H54 (cell line): Measurements from ENCODE around the gene DZIP1L.

ENCODE experiments used
- DNase-seq: peaks from one replicate; pipeline ENCODE4 v3.0.0; 2011; ENCODE audit warnings: low spot score, mixed read lengths; ENCODE audit not compliant: insufficient read length
- FAIRE-seq: peaks from 3 replicates; lab custom pipeline; 2011; peaks lifted over from hg19 to GRCh38; lab: Jason Lieb, UNC
- POLR2A ChIP-seq: IDR thresholded peaks from 2 replicates; pipeline ENCODE4 v1.6.1; 2011; ENCODE audit warnings: low read depth, mild to moderate bottlenecking, low read length

Gene DZIP1L

DNA sequence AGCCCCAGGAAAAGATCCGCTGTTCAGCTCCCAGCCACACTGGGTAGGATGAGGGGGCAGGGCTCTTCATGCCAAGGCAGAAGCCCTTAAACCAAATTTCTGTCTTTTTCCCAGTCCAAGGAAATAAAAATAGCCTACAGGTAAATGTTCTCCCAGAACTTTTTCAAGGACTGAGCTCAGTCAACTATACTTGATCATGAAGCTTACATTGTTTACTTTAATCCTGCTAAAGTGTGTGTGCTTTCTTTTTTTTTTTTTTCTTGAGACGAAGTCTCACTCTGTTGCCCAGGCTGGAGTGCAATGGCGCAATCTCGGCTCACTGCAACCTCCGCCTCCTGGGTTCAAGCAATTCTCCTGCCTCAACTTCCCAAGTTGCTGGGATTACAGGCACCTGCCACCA, 87.6 kb downstream of the DZIP1L start:
- no peak for TF ChIP-seq POLR2A
- DNase-seq (no peak), FAIRE-seq (no peak)

DNA sequence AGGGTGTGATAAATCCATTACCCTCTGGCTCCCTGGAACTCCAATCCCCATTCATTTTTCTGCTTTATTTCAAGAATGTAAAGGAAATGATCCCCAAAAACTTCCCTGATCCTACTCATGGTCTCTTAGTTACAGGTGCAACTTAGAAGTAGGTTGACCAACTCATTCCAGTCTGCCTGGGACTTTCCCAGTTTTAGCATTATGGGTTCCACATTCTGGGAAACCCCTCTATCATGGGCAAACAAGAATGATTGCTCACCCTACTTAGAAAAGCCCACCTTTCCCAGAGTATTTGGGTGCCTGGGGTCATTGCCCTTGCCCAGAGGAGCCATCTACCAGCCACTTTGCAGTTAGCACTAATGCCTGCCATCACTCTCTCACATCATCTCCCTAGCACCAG, 89.9 kb downstream of the DZIP1L start:
- no peak for TF ChIP-seq POLR2A
- FAIRE-seq (no peak), DNase-seq (no peak)

DNA sequence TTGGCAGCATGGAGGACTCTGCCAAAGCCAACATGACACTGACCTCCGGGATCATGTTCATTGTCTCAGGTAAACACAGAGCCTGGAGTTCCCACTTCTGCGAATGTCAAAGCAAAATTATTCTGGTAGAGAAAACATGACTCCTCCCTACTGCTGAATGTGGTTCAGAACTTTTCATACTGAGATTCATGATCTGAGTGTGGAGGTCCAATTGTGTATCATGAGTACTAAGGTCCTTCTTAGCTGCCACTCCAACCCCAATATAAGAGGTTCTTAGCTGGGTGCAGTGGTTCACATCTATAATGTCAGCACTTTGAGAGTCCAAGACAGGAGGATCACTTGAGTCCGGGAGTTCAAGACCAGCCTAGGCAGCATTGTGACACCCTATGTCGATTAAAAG, 91.7 kb downstream of the DZIP1L start:
- FAIRE-seq (no peak), DNase-seq (no peak)
- no peak for TF ChIP-seq POLR2A

DNA sequence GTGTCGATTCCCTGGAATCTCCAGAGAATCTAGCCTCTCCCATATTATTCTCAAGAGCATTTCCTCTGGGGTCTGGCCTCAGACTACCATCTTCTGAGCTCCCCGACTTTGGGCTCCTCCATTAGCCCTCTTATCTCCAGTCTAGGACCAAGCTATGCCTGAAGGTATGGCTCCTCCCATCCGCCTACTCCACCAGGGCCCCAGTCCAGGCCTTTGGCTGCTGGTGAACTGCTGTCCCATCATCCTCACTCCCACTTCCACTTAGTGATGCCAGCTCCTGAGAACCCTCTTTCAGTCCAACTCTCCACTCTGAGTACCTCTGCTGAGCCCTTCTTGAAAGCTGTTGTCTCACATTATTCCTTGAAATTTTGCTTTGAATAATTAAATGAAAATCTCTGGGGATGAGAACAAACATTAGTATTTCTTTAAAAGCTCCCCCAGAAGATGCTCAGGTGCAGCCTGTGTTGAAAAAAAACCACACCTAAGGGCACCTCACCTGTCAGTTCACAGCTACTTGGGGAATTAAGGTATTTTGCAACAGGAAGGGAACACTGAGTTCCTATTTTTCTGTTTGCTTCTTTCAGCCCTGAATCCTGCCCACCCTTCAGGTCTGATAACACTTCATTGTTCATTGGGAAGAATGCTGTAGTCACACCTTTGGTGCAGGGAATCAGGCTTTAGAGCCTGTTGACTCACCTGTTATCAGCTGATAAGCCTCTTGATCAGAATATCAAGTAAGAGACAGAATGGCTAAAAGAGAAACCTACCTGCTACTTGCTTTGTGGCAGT, 95.9 kb downstream of the DZIP1L start:
- no peak for FAIRE-seq
- no peak for TF ChIP-seq POLR2A
- DNase-seq = no peak

DNA sequence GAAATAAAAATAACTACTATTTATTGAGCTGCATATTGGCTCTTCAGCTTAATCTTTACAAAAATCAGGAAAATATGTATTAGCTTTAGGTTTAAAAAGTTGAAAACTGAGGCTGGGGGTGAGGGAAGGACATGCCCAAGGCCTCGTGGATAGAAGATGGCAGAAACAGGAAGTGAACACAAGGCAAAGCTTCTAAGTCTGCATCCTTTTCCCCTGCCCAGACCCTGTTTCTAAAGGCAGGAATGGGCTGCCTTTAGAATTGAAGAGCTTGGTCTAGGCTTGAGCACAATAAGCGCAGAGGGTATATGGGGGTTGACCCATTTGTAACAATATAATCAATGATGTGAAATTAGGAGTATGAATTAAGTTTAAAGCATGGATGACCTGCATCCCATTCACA, 99.3 kb downstream of the DZIP1L start:
- DNase-seq = no peak
- no peak for FAIRE-seq
- no peak for TF ChIP-seq POLR2A

DNA sequence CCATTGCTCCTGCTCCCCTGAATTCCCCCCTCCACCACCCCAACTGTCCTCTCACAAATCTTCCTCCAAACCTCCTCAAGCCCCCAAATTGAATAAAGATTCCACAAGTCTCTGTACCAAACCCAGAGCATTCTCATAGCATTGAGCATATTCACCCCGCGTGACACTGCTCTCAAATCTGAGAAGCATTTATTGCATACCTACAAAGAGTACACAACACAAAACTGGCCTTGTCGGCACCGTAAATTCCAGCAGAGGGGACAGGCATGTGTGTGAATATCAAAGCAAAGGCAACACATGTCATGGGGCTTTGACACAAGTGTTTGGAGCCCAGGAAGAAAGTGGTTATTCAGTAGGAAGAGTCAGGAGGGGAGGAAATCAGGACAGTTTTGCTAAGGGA, 102.9 kb downstream of the DZIP1L start:
- FAIRE-seq = no peak
- no peak for DNase-seq
- TF ChIP-seq POLR2A = no peak
